Right hindlimb (tissue), 1 donor: ENCODE results near the gene SLC4A3.

Experiments
- DNase-seq: peaks from one replicate; pipeline ENCODE4 v3.0.0-alpha.2; 2018

SLC4A3 gene

GRCh38 chr2:219684721-219685689 is 57.6 kb downstream of the SLC4A3 start:
- DNase-seq: peak; percentile 59

GRCh38 chr2:219687272-219687671 is 59.8 kb downstream of the SLC4A3 start:
- DNase-seq: no peak

- DNase-seq: no peak
Observed at GRCh38 chr2:219687882-219688559, 60.6 kb downstream of the SLC4A3 start.

- DNase-seq: no peak
Observed at GRCh38 chr2:219688560-219689445, 61.4 kb downstream of the SLC4A3 start.

GRCh38 chr2:219689676-219690628 is 62.5 kb downstream of the SLC4A3 start:
- peak; percentile 55 for DNase-seq

GRCh38 chr2:219691571-219691970 is 64.1 kb downstream of the SLC4A3 start:
- DNase-seq: no peak
